HG03175 (cell line): ENCODE results near the gene IFTAP.
"Not testable (repeated sequence)": the region's sequence is repeated elsewhere in the genome, so short reads cannot be mapped to it uniquely, and the experiment has no call there.

Source experiments
- ATAC-seq: cut with Tn5 transposase; IDR thresholded peaks from one replicate; pipeline ENCODE4 v1.9.1; 2021; ENCODE audit warnings: mild to moderate bottlenecking, moderate library complexity; ENCODE audit not compliant: unreplicated experiment

IFTAP gene

DNA sequence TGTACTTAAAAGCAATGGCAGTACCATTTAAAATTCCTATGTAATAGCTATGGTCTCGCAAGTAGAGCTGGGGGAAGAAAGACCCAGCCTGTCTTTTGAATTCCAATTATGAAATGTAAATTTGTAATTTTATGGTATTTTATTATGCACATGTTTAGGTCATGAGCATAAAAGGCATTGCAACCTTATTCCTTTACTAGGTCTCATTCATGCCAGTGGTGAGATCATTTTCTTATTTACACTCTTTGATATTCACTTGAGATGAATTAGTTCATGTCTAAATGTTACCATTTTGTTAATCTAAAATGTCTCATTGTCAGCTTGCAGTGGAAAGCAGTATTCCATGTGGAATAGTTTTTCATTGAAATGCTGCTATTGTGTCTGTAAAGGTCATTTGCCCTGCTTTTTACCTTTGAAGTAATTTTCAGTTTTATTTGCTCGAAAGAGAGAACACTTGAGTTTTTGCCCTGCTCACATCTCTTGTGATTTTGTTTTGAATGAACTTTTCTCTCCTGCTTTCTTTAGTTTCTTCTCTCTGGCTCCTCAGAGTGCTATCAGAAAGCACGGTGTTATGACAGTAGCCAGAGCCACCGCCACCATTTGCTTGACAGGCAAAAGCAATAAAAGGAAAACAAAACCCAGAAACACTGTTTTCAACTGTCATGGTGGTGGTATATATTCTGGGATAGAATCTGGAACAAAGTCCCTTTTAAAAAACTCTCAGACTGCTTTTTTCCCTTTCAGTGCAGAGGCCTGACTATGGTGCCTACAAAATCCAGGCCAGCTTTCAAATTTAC lies 41.0 kb downstream of the IFTAP start:
- ATAC-seq, result no peak

- no peak for ATAC-seq
Observed at GRCh38 chr11:36638556-36638955, 44.3 kb downstream of the IFTAP start.

DNA sequence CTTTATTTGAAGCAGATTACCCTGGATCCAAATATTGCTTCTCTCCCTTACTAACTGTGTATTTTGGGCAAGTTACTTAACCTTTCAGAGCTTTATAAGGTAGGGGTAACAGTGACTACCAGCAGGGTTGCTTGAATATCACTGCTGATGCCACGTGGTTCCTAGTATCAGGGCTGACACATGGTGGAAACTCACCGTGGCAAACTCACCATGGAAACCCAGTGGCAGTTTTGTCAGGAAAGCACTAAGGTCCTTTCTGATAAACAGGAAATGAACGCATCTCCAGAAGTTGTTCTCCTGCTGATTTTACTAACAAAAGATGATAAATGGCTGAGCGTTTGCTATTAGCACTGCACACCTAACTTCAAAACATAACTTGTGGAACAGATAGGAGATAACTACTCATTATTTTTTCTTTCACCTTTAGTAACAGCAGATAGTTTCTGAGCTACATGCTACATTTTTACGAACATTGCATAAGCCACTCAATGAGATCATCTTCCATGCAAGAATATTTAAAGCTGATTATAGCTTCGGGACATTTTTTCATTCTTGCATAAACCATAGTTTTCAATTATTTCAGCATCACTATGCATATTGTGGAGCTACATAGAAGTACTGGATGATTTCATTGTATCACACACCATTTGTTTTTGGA lies 63.4 kb downstream of the IFTAP start:
- ATAC-seq, result no peak

GRCh38 chr11:36661359-36661758 lies 67.1 kb downstream of the IFTAP start:
- not testable (repeated sequence) for ATAC-seq

DNA sequence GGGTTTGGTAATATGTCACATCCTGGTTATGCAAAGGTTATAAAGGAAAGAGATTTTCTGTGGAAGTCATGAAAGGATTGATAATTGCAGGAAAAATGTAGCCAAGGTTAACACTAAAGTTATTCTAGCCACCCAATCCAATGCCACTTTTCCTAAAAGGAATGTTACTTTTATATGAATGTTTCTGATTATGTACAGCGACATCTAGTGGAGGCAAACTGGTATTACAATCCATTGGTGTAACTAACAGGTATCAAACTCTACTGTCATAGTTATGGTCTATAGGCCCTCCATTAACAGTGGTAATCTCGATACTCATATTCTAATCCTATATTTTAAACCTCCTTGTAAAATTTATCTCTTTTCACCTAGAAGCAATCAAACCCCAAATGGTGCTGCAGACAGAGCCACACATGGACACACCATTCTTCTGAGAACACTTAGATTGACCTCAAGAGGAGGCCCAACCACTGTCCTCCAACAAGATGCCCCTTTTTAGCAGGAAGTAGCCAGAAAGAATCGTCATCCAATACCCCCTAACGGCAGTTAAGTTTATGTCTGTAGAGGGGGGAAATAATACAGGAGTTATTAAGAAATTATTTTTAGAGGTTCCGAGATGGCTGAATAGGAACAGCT lies 78.6 kb downstream of the IFTAP start:
- ATAC-seq, result no peak

GRCh38 chr11:36679547-36679946 lies 85.2 kb downstream of the IFTAP start:
- ATAC-seq, result not testable (repeated sequence)

GRCh38 chr11:36683818-36684217 lies 89.5 kb downstream of the IFTAP start:
- no peak for ATAC-seq

DNA sequence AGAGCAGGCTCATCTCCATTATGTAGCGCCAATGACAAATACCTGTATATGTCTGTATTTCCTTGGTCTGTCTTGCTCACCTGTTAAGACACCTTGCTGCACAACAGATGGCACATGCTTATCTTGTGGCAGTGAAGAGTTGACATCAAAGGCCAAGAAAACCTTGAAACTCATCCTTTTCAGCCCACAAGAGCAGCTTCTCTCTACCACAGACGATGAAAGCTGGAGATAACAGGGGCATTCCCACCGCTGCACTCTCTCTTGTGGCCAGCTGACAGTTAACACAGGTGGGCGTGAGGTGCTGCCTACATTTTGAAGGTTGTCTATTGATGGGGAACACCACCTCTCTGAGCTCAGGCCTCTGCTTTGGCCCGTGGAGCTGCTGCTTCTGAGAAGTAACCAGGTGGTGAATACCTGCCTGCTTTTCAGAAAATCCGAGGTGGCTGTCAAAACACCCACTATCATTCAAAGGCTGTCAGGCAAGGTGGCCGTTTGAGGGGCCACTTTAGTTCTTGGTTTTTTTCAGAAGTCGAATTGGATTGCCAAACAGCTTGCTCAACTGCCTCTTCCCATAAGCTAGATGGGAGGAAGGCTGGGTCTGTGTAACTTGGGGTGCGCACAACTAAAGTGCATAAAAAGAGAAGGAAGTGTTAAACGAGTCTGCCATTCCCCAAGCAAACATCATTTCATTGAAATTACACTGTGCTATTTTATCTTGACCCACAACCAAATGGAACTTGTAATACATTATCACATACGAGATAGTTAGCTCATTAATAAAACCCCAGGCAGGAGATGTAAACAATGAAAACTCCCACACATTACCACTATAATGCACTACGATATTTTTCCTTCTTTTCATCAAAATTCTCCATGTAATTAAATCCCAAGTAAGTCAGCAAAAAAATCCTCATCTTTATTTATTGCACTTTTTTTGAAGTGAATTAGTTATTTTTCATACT lies 90.8 kb downstream of the IFTAP start:
- ATAC-seq, result no peak

GRCh38 chr11:36688132-36688531 lies 93.8 kb downstream of the IFTAP start:
- ATAC-seq, result no peak

- no peak for ATAC-seq
Observed at GRCh38 chr11:36688571-36689291, 94.4 kb downstream of the IFTAP start.

DNA sequence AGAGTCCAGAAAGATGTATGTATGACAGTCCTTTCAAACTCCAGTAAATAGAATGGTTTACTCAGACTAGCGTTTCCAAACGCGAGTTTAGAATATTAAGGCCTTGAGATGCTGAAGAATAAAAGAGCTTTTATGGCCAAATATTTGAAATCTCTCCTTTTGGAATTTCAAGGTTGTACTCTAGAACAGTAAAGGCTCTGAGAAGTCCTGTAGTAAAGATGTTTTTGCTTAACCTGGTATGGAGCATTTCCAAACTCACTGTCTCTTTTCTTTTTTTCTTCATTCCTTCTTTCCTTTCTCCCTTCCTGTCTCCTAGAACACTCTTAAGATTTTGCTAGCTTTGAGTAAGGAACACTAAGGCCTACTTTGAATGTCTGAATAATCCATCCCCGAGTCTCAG lies 95.1 kb downstream of the IFTAP start:
- no peak for ATAC-seq

DNA sequence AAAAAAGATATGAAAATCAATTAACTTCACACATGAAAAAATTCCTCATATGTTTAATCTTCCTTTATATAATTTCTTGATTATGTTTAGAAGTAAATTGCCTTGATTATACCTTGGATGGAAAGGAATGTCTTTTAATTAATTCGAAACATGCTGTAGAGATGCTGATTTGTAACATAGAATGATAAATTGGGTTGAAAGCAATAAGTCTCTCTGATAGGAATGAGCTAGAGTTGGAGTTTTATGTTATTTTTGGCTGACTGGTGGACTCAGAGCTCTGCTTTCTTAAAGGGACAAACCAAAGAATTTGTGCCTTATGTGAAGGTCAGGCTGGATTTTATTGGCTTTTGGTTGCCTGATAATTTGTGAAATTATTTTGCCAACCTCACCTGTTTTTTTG lies 98.4 kb downstream of the IFTAP start:
- ATAC-seq, result no peak

DNA sequence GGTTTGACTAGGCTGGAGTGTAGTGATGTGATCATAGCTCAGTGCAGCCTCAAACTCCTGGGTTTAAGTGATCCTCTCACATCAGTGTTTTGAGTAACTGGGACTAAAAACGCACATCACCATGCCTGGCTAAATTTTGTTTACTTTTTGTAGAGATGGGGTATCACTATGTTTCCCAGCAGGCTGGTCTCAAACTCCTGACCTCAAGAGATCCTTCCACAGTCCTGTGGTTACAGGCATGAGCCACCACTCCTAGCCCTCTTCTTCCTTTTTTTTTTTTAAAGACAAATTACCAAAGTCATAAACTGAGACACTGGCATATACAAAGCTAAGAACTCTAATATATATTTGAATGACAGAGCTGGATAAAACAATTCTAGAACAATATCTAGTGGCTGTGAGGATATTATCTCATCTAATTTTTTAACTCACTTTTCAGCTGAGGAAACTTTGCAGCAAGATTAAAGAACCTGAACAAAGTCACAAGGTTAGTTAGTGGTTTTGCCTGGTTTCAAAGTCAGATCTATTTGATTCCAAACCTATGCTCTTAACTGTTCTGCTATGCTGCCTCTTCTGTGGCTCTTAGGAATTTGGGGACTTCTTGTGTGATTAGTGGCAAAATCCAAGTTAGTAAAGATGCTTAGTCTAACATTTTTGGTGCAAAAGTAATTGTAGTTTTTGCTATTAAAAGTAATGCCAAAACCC lies 99.0 kb downstream of the IFTAP start:
- no peak for ATAC-seq

DNA sequence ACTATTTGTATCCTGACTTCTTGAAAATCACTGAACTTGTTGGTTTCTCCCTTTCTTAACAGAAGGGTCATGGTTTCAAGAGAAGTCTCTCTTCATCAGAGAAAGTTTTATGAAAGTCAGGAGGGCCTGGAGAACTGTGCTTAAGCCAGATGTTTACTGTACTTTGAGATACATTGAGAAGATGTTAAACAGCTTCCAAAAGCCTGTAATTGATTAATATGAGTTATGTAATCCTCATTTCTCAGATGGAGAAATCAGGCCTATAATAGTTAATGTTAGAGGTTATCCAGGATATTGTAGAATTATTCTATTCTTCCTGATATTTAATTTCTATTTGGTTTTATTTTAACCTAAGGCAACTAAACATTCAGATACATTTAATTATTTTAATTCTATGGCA lies 100.8 kb downstream of the IFTAP start:
- ATAC-seq, result no peak

DNA sequence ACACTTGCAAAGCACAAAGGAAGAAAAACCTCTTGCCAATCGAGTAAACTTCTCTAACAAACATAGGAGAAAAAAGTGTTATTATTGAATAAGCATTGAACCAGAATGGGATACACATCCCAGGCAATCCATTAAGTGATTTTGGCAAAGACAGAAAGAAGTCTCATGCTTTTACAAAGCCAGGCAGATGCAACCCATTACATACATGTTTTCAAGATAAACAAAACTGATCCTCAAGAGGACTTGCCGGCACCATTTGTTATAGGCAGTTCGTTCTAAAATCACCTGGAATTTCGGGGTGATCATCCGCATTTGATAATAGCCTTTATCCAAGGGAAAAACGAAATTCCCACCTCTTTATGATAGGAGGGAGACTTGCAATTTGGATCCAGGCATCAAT lies 101.3 kb downstream of the IFTAP start:
- ATAC-seq, result no peak

- no peak for ATAC-seq
Observed at GRCh38 chr11:36696550-36696949, 102.2 kb downstream of the IFTAP start.

- ATAC-seq, result no peak
Observed at GRCh38 chr11:36699271-36699670, 105.0 kb downstream of the IFTAP start.

- ATAC-seq, result no peak
Observed at GRCh38 chr11:36700246-36700645, 105.9 kb downstream of the IFTAP start.

DNA sequence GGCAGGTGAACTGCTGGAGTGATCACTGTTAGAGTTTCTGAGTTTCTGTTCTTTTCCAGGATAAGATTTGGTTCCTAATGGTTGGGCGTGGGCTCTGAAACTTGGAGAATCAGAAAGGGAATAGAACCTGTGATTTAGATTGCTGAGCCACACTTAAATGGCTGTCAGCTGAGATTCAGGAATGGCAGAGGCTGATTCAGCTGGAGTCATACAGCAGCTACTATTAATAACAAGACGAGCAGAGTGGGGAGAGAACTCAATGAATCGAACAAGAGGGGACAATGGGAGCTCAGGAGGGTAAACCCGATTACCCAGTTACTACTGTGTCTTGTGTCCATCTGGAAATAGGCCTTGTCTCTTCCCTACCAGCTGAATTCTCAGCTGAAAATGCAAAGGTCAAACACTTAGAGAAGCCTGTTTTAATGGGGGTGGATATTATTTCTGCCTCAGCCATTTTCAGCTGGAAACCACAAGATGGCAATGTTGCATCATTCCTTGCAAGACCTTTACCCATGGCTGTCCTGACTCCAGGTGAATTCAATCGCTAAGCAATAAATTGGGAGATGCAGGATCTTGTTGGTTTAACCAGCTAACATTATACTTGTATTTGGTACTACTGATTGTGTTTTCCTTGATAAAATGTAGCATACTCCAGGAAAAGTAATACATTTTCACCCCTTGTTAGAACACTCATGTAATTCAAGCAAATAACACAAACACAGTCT lies 108.2 kb downstream of the IFTAP start:
- peak; percentile 69 for ATAC-seq
